Measurements from ENCODE around the gene HTRA3.

HTRA3 gene

GRCh38 chr4:8227201-8227770, 42.3 kb upstream of the HTRA3 start:
- Histone ChIP-seq H3K27me3 (ENCODE audit: control insufficient read depth, insufficient read depth, low read length) (no peaks in the 10 kb centered on the region), H3K9me3 (ENCODE audit: control insufficient read depth, low read length) (no peaks in the 10 kb centered on the region), H3K79me2 (no peaks in the 10 kb centered on the region), H3K36me3 (ENCODE audit: control insufficient read depth, insufficient read depth, low read length) (no peaks in the 10 kb centered on the region), H3K4me2 (ENCODE audit: low read length) (no peak overlapping the region), H3K9ac (no peak overlapping the region), H3K27ac (no peak overlapping the region), H2AFZ (no peak overlapping the region), H3K4me3 (ENCODE audit: low read depth, low read length) (no peak overlapping the region), H3K4me1 (peaks cover 4% of the 10 kb centered on the region)
- no peak for TF ChIP-seq CTCF (IDR thresholded peaks at IDR 0.05)

GRCh38 chr4:8227771-8228318, 41.7 kb upstream of the HTRA3 start:
- peaks cover 1% of the 10 kb centered on the region for H3K4me1 ChIP-seq
- H2AFZ ChIP-seq, result no peak overlapping the region
- no peak overlapping the region for H3K9ac ChIP-seq
- no peak overlapping the region for H3K4me3 ChIP-seq (ENCODE audit: low read depth, low read length)
- H3K27ac ChIP-seq, result no peak overlapping the region
- no peaks in the 10 kb centered on the region for H3K79me2 ChIP-seq
- no peak for TF ChIP-seq CTCF (IDR thresholded peaks at IDR 0.05)
- no peaks in the 10 kb centered on the region for H3K36me3 ChIP-seq (ENCODE audit: control insufficient read depth, insufficient read depth, low read length)
- no peaks in the 10 kb centered on the region for H3K9me3 ChIP-seq (ENCODE audit: control insufficient read depth, low read length)
- no peak overlapping the region for H3K4me2 ChIP-seq (ENCODE audit: low read length)
- no peaks in the 10 kb centered on the region for H3K27me3 ChIP-seq (ENCODE audit: control insufficient read depth, insufficient read depth, low read length)

- Histone ChIP-seq H3K4me2 (ENCODE audit: low read length) (no peak overlapping the region), H3K36me3 (ENCODE audit: control insufficient read depth, insufficient read depth, low read length) (no peaks in the 10 kb centered on the region), H3K27ac (no peak overlapping the region)
These were observed 41.0 kb upstream of the HTRA3 start for GRCh38 chr4:8228319-8229250.

GRCh38 chr4:8229331-8229975, 40.1 kb upstream of the HTRA3 start:
- no peaks in the 10 kb centered on the region for H3K27me3 ChIP-seq (ENCODE audit: control insufficient read depth, insufficient read depth, low read length)
- no peaks in the 10 kb centered on the region for H3K9me3 ChIP-seq (ENCODE audit: control insufficient read depth, low read length)
- H3K36me3 ChIP-seq (ENCODE audit: control insufficient read depth, insufficient read depth, low read length), result no peaks in the 10 kb centered on the region
- H3K4me2 ChIP-seq (ENCODE audit: low read length), result no peak overlapping the region
- no peak overlapping the region for H3K9ac ChIP-seq
- H3K79me2 ChIP-seq, result no peaks in the 10 kb centered on the region
- H2AFZ ChIP-seq, result no peak overlapping the region
- no peak for TF ChIP-seq CTCF (IDR thresholded peaks at IDR 0.05)
- no peaks in the 10 kb centered on the region for H3K4me1 ChIP-seq
- no peak overlapping the region for H3K27ac ChIP-seq
- H3K4me3 ChIP-seq (ENCODE audit: low read depth, low read length), result no peak overlapping the region

More at GRCh38 chr4:8228319-8229250, 41.0 kb upstream of the HTRA3 start:
- no peaks in the 10 kb centered on the region for H3K4me1 ChIP-seq
- H3K79me2 ChIP-seq, result no peaks in the 10 kb centered on the region
- no peaks in the 10 kb centered on the region for H3K27me3 ChIP-seq (ENCODE audit: control insufficient read depth, insufficient read depth, low read length)
- no peak for TF ChIP-seq CTCF (IDR thresholded peaks at IDR 0.05)
- H2AFZ ChIP-seq, result no peak overlapping the region
- H3K9me3 ChIP-seq (ENCODE audit: control insufficient read depth, low read length), result no peaks in the 10 kb centered on the region
- no peak overlapping the region for H3K4me3 ChIP-seq (ENCODE audit: low read depth, low read length)
- no peak overlapping the region for H3K9ac ChIP-seq

All from parathyroid adenoma (tissue), 2 donors.